SK-N-SH (cell line): ENCODE results near the gene CUX1. TPM values are rescaled to one million over a fixed set of nuclear protein-coding genes. Genes with fewer than 3 reads are reported as not detected.

Experiments
- CTCF ChIA-PET: fragments of 300-600, 350-600 bp; formaldehyde crosslinking; extraction: SDS; loops from one replicate; lab custom pipeline; 2021; lab: Yijun Ruan, JAX
- POLR2A ChIA-PET: fragments of 350-600 bp; sonication (Branson Sonifier 250); formaldehyde crosslinking; extraction: SDS; loops from one replicate; lab custom pipeline; 2020; ENCODE audit warnings: antibody characterized with exemption, inconsistent platforms; lab: Yijun Ruan, JAX
- DNase-seq: peaks from one replicate; pipeline ENCODE4 v3.0.0; 2012
- H2AFZ ChIP-seq: fragments of 200-600 bp; sonication (generic); 2 replicates; pipeline ENCODE4 v1.8.1; 2016; ENCODE audit warnings: antibody characterized with exemption, mild to moderate bottlenecking, low read depth
- H3F3A ChIP-seq: fragments of 200-600 bp; sonication (generic); replicated peaks from 2 replicates; pipeline ENCODE3; 2016; ENCODE audit warnings: antibody characterized with exemption, mild to moderate bottlenecking; ENCODE audit not compliant: insufficient read depth
- H3K27ac ChIP-seq, 2 experiments: fragments of 200-500 bp in 1 of 2; fragments of 200-600 bp in 1 of 2; sonication (Bioruptor generic) in 1 of 2; sonication (generic), shearing (Covaris generic) in 1 of 2; 2 replicates each; pipeline versions ENCODE4 v1.5.1 to v1.6.1; 2014 to 2016; ENCODE audit warnings: low read depth in 2 of 2, inconsistent platforms in 1 of 2, low read length in 1 of 2, mild to moderate bottlenecking in 1 of 2, mixed read lengths in 1 of 2
- H3K27me3 ChIP-seq: fragments of 200-600 bp; sonication (generic), shearing (Covaris generic); 2 replicates; pipeline ENCODE4 v1.6.1; 2016; ENCODE audit warnings: mixed run types; ENCODE audit not compliant: insufficient read depth
- H3K36me3 ChIP-seq, 2 experiments: fragments of 200-500 bp in 1 of 2; fragments of 200-600 bp in 1 of 2; sonication (Bioruptor generic) in 1 of 2; sonication (generic) in 1 of 2; replicated peaks in 1 of 2; 2 replicates each; pipeline versions ENCODE3 to v1.5.1; 2014 to 2016; ENCODE audit warnings: low read length in 1 of 2, mild to moderate bottlenecking in 1 of 2; ENCODE audit not compliant: insufficient read depth in 2 of 2, control insufficient read depth in 1 of 2
- H3K4me1 ChIP-seq, 2 experiments: fragments of 200-500 bp in 1 of 2; fragments of 200-600 bp in 1 of 2; sonication (Bioruptor generic) in 1 of 2; sonication (generic), shearing (Covaris generic) in 1 of 2; 2 replicates each; pipeline versions ENCODE4 v1.5.1 to v1.6.1; 2014 to 2016; ENCODE audit warnings: low read depth in 1 of 2, low read length in 1 of 2, mixed run types in 1 of 2; ENCODE audit not compliant: insufficient read depth in 2 of 2, control insufficient read depth in 1 of 2
- H3K4me2 ChIP-seq: fragments of 200-600 bp; sonication (generic), shearing (Covaris generic); 2 replicates; pipeline ENCODE4 v1.6.1; 2017; ENCODE audit warnings: mixed run types
- H3K4me3 ChIP-seq, 2 experiments: fragments of 200-500 bp in 1 of 2; fragments of 200-600 bp in 1 of 2; sonication (Bioruptor generic) in 1 of 2; sonication (generic), shearing (Covaris generic) in 1 of 2; 2 replicates each; pipeline versions ENCODE4 v1.5.1 to v1.8.1; 2014 to 2016; ENCODE audit warnings: low read depth in 2 of 2, inconsistent platforms in 1 of 2, low read length in 1 of 2, mild to moderate bottlenecking in 1 of 2, mixed read lengths in 1 of 2, moderate library complexity in 1 of 2
- H3K79me2 ChIP-seq: fragments of 200-600 bp; sonication (generic); 2 replicates; pipeline ENCODE4 v1.8.1; 2017; ENCODE audit warnings: mild to moderate bottlenecking; ENCODE audit not compliant: insufficient read depth
- H3K9ac ChIP-seq: fragments of 200-600 bp; sonication (generic); 2 replicates; pipeline ENCODE4 v1.6.1; 2017; ENCODE audit warnings: mixed run types
- H3K9me2 ChIP-seq: fragments of 200-600 bp; sonication (generic); 2 replicates; pipeline ENCODE4 v1.6.1; 2017; ENCODE audit warnings: mixed run types
- H3K9me3 ChIP-seq: fragments of 200-600 bp; sonication (generic); 2 replicates; pipeline ENCODE4 v1.6.1; 2017; ENCODE audit warnings: mixed run types, mild to moderate bottlenecking, moderate library complexity
- H4K20me1 ChIP-seq: fragments of 200-600 bp; sonication (generic); 2 replicates; pipeline ENCODE4 v1.6.1; 2017; ENCODE audit warnings: mild to moderate bottlenecking, mixed run types; ENCODE audit not compliant: insufficient read depth
- CHD2 ChIP-seq: fragments of 150-350 bp; IDR thresholded peaks from 2 replicates; pipeline ENCODE4 v1.6.1; 2018; ENCODE audit warnings: low read length; ENCODE audit not compliant: partially characterized antibody
- ELF1 ChIP-seq: IDR thresholded peaks from 2 replicates; pipeline ENCODE4 v1.4.0; 2012
- EZH2phosphoT487 ChIP-seq: fragments of 200-600 bp; sonication (generic); IDR thresholded peaks from 2 replicates; pipeline ENCODE4 v1.6.1; 2017; ENCODE audit warnings: low read depth, mixed run types, mild to moderate bottlenecking, antibody characterized with exemption, moderate library complexity, borderline replicate concordance
- FOSL2 ChIP-seq: IDR thresholded peaks from 2 replicates; pipeline ENCODE4 v1.4.0; 2012; ENCODE audit warnings: low read depth, mild to moderate bottlenecking, moderate library complexity, borderline replicate concordance
- FOXJ3 ChIP-seq: sonication (generic); formaldehyde crosslinking; IDR thresholded peaks from 2 replicates; pipeline ENCODE4 v1.5.1; 2020; ENCODE audit warnings: mild to moderate bottlenecking, missing genetic modification reagents
- FOXM1 ChIP-seq: IDR thresholded peaks from 2 replicates; pipeline ENCODE4 v1.4.0; 2012; ENCODE audit warnings: low read depth, mild to moderate bottlenecking
- GABPA ChIP-seq: IDR thresholded peaks from 2 replicates; pipeline ENCODE4 v1.4.0; 2012; ENCODE audit warnings: low read depth, mild to moderate bottlenecking
- GATA2 ChIP-seq: sonication (generic); formaldehyde crosslinking; IDR thresholded peaks from 2 replicates; pipeline ENCODE4 v1.5.0; 2020; ENCODE audit warnings: mild to moderate bottlenecking, missing genetic modification reagents
- JUND ChIP-seq: IDR thresholded peaks from 2 replicates; pipeline ENCODE4 v1.4.0; 2012
- RAD21 ChIP-seq: IDR thresholded peaks from 2 replicates; pipeline ENCODE4 v1.6.1; 2012; ENCODE audit warnings: mild to moderate bottlenecking, low read length
- RXRA ChIP-seq: IDR thresholded peaks from 2 replicates; pipeline ENCODE4 v1.4.0; 2012; ENCODE audit warnings: low read depth, mild to moderate bottlenecking, borderline replicate concordance
- SMC3 ChIP-seq: IDR thresholded peaks from 2 replicates; pipeline ENCODE4 v1.6.1; 2012; ENCODE audit warnings: low read depth, low read length, improper control_type of control experiment
- TEAD4 ChIP-seq: IDR thresholded peaks from 2 replicates; pipeline ENCODE4 v1.4.0; 2012; ENCODE audit warnings: mild to moderate bottlenecking, borderline replicate concordance; ENCODE audit not compliant: insufficient read depth
- YY1 ChIP-seq: IDR thresholded peaks from 2 replicates; pipeline ENCODE4 v1.4.0; 2012; ENCODE audit warnings: low read depth, mild to moderate bottlenecking
- WGBS: methylation state at CpG from one replicate; pipeline ENCODE4 v1.1.6; 2017; ENCODE audit warnings: low lambda C conversion rate; 5-methylcytosine and 5-hydroxymethylcytosine counted together
- polyA plus RNA-seq, 3 experiments: library from polyadenylated mRNA; depleted of rRNA; stranded (reverse); fragments of >200 nt; gene quantifications; 2 replicates each; pipeline ENCODE4 v1.2.3, GENCODE V29; 2012
- TF ChIP-seq, protein P1 (sequence below): IDR thresholded peaks from 2 replicates; pipeline ENCODE4 v1.4.0; 2012; ENCODE audit warnings: low read depth, borderline replicate concordance
- TF ChIP-seq, protein P2 (sequence below): IDR thresholded peaks from 2 replicates; pipeline ENCODE4 v1.6.1; 2012; ENCODE audit warnings: mild to moderate bottlenecking, low read depth, low read length, moderate library complexity

The CUX1 gene
- polyA plus RNA-seq, 1 of the 3 experiments (the other 2 are of a cell fraction) = 68.6 TPM

DNA sequence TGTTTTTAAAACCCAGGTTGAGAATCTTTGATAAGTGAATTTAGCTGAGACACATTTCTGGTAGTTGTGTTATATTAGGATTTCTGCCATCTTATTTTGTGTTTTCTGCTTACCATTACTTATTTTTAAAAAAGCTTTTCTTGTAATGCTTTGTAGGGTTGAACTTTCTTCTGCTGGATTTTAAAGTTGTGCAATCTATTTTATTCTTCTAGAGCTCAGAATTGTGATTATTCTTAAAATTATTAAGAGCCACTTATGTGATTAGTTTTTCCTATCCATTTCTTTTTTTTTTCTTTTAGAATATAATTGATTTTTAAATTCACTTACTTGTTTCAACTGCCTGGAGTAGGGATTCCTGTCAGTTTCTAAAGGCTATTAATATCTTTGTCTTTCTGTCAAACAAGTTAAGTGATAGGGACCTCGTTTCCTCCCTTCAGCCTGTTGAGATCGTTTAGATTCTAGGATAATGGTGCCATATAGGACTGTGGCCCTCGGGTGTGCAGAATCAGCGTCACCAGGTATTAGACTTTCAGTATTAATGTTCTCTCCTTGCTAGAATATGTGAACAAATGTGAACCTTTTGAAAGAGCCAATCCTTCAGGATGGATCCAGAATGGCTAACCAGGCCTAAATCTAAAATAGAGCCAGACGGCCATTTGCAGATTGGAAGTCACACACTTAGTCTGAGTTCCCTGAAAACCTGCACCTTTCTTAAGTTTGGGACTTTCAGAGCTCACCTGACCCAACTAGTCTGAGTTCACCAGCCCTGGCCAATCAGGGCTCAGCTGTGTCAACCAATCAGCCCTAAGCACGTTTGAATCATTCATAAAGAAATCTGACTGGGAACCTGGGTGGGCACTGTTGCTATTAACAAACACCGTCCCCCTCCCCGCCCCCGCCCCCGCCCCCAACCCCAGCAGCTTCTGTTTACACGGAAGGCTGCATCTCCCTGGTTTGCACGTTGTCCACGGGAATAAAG, 26.2 kb downstream of the CUX1 start:
- Histone ChIP-seq H3K4me2 (no peak overlapping the region), H3K79me2 (peaks cover 99% of the 10 kb centered on the region), H3K9ac (no peak overlapping the region), H3K9me2 (no peaks in the 10 kb centered on the region), H3K27me3 (no peaks in the 10 kb centered on the region), H3K4me3 (no peak overlapping the region), H3K27ac (no peak overlapping the region), H3K36me3 (peaks cover 0 to 16% of the 10 kb centered on the region in 2 experiments), H3K4me1 (no peaks in the 10 kb centered on the region), H3F3A (no peaks in the 10 kb centered on the region), H2AFZ (no peak overlapping the region), H3K9me3 (peaks cover 14% of the 10 kb centered on the region; the same call in 1 of the 2 replicates), H4K20me1 (peaks cover 16% of the 10 kb centered on the region; the same call in 1 of the 2 replicates)
- WGBS = 91% methylated on average over 13 of the region's 13 CpGs
- POLR2A ChIA-PET = no interaction called here
- no peak for TF ChIP-seq EZH2phosphoT487
- TF ChIP-seq ELF1 = no peak
- no peak for TF ChIP-seq SMC3
- no peak for TF ChIP-seq JUND
- TF ChIP-seq, protein P1, sequence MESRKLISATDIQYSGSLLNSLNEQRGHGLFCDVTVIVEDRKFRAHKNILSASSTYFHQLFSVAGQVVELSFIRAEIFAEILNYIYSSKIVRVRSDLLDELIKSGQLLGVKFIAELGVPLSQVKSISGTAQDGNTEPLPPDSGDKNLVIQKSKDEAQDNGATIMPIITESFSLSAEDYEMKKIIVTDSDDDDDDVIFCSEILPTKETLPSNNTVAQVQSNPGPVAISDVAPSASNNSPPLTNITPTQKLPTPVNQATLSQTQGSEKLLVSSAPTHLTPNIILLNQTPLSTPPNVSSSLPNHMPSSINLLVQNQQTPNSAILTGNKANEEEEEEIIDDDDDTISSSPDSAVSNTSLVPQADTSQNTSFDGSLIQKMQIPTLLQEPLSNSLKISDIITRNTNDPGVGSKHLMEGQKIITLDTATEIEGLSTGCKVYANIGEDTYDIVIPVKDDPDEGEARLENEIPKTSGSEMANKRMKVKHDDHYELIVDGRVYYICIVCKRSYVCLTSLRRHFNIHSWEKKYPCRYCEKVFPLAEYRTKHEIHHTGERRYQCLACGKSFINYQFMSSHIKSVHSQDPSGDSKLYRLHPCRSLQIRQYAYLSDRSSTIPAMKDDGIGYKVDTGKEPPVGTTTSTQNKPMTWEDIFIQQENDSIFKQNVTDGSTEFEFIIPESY = no peak
- TF ChIP-seq CHD2 = no peak
- TF ChIP-seq TEAD4 = no peak
- no peak for TF ChIP-seq RAD21
- DNase-seq = no peak
- CTCF ChIA-PET = interaction anchor here (0.6 to 1.6 kb wide), 7 partner anchors 12 to 329 kb away, joined by 3 to 5 read pairs (median 3); no protein-coding TSS in a partner anchor

DNA sequence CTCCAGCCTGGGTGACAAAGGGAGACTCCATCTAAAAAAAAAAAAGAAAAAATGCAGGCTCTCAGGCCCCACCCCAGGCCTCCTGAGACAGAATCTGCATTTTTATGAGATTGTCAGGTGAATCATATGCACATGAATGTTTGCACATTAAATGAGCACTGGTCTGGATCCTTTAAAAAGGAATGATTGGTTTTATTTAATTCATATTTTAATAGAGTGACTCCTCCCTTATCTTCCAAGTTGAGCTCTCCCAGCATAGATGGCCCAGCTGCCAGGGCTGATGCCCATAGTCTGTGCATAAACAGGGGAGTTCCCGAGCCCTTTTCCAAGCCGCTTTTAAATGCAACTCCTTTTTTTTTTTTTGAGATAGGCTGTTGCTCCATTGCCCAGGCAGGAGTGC, 28.5 kb downstream of the CUX1 start:
- Histone ChIP-seq H3K79me2 (peaks cover 99% of the 10 kb centered on the region), H4K20me1 (peaks cover 17% of the 10 kb centered on the region), H3K4me2 (no peak overlapping the region), H3K9me3 (peaks cover 14% of the 10 kb centered on the region; the same call in 1 of the 2 replicates), H3K4me3 (no peak overlapping the region), H3K9me2 (no peaks in the 10 kb centered on the region), H3K9ac (no peak overlapping the region), H3K27me3 (no peaks in the 10 kb centered on the region), H3K27ac (no peak overlapping the region), H3F3A (no peaks in the 10 kb centered on the region), H2AFZ (no peak overlapping the region), H3K4me1 (no peaks in the 10 kb centered on the region), H3K36me3 (peaks cover 0 to 22% of the 10 kb centered on the region in 2 experiments)
- ChIA-PET POLR2A (no interaction called here), CTCF (interaction anchor here (0.7 to 4.6 kb wide), 5 partner anchors 11 to 28 kb away, joined by 3 to 29 read pairs (median 3); no protein-coding TSS in a partner anchor)
- TF ChIP-seq FOXM1 (no peak), FOXJ3 (no peak), FOSL2 (no peak), GATA2 (CRISPR knock-in tag) (no peak), RAD21 (no peak), ELF1 (no peak), RXRA (no peak), YY1 (no peak), GABPA (no peak), EZH2phosphoT487 (no peak), TEAD4 (no peak)
- TF ChIP-seq, protein P1 = no peak
- TF ChIP-seq, protein P2, sequence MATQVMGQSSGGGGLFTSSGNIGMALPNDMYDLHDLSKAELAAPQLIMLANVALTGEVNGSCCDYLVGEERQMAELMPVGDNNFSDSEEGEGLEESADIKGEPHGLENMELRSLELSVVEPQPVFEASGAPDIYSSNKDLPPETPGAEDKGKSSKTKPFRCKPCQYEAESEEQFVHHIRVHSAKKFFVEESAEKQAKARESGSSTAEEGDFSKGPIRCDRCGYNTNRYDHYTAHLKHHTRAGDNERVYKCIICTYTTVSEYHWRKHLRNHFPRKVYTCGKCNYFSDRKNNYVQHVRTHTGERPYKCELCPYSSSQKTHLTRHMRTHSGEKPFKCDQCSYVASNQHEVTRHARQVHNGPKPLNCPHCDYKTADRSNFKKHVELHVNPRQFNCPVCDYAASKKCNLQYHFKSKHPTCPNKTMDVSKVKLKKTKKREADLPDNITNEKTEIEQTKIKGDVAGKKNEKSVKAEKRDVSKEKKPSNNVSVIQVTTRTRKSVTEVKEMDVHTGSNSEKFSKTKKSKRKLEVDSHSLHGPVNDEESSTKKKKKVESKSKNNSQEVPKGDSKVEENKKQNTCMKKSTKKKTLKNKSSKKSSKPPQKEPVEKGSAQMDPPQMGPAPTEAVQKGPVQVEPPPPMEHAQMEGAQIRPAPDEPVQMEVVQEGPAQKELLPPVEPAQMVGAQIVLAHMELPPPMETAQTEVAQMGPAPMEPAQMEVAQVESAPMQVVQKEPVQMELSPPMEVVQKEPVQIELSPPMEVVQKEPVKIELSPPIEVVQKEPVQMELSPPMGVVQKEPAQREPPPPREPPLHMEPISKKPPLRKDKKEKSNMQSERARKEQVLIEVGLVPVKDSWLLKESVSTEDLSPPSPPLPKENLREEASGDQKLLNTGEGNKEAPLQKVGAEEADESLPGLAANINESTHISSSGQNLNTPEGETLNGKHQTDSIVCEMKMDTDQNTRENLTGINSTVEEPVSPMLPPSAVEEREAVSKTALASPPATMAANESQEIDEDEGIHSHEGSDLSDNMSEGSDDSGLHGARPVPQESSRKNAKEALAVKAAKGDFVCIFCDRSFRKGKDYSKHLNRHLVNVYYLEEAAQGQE = no peak
- 93% methylated on average over 2 of the region's 2 CpGs for WGBS
- DNase-seq = no peak
